Effector CD8-positive, alpha-beta T cell (primary cell): Measurements from ENCODE around the gene MYLK3.

Source experiments
- DNase-seq: peaks from one replicate; lab custom pipeline; 2025; lab: John Stamatoyannopoulos, UW

Gene MYLK3

DNA sequence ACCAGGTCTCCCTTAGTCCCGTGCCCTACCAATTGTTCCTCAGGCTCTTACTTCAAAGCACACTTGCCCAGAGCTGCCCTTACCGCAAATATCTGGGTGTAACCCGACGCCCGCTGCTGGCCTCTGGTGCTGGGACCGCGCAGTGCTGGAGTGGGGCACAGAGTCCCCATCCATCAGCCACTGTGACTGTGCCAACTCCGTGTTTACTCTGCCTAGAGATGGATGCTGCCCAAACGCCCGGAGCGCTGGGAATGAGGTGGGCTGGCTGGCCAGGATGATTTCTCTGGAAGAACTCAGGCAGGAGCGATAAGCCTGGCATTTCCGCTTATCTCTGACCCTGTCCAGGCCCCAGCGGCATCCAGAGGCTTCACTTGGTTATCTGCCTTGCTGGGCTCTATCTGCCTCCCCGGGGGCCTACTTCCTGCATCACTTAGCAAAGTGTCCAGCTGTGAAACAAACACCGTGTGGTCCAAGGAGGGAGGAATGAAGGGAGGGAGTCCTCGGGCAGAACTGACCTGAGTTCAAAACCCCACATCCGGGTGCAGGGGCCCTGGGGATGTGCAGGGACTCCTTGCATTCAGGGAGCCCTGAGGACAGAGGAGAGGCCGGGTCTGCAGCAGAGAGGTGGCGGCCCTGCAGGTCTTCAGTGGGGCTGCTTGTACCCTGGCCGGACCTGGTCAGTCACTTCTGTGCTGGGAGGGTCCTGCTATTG is 9.4 kb upstream of the MYLK3 start:
- DNase-seq = no peak

DNA sequence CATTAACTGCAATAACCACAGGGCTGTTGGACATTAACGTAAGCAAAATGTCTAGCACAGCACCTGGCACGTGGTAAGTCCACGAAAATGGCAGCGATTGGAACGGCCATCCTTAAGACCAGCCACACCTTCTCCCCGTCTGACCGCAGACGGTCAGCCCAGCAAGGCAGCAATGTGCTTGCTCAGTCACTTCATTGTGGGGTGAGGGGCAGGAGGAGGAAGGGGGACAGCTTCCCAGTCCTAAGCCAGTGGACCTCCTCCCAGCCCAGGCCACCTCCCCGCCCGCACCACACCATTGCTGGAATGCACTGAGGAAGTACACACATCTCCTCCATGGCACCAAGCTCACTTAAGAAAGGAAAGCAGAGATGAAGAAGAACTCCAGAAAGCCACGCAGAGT is 8.6 kb upstream of the MYLK3 start:
- no peak for DNase-seq

DNA sequence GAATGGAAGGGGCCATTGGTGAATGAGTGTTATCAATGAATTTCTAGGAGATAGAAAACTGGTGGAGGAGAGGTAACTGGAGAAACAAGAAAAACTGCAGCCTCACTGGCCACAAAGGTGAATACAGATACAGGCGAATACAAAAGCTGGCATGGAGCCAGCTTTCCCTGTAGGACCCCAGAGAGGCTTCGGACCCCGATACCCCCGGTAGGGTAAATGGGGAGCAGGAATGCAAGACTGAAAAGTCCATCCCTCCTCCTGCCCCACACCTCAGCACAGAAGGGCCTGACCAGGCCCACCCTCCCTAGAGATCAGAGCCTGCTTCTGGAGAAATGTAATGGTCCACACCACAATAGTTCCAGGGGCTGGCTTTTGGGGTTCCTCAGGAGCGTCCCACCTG is 4.9 kb upstream of the MYLK3 start:
- no peak for DNase-seq

DNA sequence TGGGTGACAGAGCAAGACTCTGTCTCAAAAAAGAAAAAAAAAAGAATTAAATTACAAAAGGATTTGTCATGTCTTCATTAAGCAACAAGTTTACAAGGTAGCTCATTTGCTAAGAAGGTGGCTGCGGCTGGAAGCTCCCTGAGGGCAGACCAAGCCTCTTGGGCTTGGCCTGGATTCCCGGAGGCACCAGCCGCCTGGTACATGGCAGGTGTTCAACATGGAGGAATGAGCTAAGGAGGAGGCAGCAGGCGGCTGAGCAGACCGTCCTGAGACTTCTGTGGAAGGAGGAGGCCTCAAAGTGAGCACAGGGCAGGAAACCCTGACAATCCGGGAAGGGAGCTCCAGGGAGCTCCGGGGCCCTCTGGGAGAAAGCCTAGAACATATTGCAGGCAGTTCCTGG is 3.2 kb upstream of the MYLK3 start:
- no peak for DNase-seq

DNA sequence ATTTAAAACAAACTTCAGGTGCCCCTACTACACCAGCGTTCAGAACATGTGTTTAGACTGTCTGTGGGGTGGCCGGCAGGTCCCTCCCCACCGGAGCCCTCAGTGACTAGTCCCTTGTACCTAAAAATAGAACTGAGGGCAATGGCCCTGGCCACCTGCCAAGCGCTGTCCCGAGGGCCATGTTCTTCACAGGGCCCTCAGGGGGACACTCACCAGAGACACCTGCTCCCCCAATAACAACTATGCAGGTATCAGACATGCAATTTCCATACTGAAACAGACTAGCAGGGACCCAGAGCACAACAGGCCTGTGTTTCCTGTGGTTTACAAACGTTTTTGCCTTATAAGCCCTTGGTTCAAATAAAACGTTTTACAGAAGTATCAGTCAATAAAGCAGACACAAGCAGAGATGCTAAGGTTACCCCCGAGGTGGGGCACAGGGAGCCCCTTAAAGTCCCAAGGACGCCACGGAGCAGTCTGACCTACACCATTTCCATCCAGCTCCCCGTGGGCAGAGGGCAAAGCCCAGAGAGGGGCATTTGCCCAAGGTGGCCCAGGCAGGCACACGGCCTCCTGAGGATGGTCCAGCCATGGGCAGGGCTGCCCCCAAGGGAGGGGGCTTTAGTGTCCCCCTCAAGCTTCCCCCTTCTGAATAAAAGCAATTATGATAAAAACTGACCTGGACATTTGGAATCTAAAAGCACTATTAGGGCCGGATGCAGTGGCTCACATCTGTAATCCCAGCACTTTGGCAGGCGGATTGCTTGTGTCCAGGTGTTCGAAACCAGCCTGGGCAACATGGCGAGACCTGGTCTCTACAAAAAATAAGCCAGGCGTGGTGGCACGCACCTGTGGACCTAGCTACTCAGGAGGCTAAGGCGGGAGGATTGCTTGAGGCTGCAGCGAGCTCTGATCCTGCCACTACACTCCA is 896 bp upstream of the MYLK3 start:
- DNase-seq = no peak

DNA sequence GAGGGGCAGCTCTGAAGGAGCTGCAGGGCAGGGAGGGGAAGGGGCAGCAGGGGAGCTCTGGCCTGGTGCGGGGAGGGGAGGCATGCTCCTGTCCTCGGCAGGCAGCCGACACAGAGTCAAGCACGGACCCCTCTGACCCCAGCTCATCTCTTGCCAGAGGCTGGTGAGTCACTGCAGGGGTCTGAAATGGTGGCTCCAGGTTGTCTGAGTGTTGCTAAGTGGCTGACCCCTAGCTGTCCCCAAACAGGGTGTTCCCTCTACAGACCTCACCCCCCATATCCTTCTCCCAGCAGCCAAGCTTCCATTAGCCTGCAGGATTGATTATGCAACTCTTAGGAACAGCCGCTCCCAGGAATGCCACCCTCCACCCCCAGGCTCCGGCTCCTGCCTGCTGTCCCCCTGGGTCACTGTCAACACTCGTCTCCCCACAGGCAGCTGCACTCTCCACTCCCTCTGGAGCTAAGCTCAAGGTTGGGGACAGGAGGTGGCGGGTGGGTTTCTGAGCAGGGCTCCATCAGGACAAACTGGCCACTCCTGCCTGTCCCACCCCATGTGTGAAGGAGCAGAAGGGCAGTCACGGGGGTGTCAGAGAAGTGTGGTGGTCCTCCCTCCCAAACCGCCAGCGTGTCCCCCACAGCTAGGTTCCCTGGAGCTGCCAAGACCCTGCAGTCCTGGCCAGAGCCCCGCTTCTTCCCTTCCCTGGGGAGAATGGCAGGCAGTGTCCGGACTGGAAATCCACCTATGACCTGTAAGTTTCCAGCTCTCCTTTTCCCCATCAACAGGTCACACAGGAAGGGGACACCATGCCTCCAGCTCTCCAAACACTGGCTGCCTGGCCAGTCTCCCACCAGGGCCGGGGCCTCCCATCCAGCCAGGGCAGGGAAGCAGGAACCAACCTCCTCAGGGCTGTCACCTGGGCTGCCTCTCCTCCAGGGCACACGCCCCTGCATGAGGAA is 1.0 kb downstream of the MYLK3 start:
- no peak for DNase-seq

DNA sequence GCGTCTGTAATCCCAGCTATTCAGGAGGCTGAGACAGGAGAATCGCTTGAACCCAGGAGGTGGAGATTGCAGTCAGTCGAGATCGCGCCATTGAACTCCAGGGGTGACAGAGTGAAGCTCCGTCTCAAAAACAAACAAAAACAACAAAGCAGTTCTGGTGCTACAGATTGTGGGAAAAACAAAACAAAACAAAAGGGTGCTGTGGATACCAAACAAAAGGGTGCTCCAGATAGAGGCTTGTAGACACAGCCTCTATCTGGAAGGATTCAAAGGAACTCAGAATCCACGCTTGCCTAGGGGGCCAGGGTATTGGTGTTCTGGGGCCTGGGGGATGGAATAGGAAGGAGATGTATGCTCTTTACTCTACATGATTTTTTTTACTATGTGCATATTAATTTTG is 2.5 kb downstream of the MYLK3 start:
- DNase-seq = no peak

DNA sequence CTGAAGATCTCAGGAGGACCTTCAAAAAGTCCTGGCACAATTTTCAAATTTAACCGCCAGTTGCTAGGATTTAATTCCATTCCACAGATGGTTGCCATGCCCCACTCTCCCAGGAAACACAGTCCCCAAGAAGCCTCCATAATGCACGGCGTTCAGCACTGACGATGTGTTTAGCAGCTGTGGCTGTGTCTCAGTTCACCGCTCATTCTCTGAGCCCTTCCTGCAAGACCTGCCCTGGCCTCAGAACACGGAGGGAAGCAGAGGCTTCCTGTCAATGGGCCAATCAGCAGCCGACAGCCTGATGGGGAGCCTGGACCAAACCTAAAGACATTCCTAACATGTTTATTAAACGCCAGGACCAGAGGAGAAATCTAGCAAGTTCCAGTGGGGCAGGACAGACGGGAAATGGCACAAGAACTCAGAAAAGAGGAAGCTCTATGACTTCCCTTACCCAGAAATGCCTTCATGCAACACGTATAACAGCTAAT is 4.9 kb downstream of the MYLK3 start:
- no peak for DNase-seq

DNA sequence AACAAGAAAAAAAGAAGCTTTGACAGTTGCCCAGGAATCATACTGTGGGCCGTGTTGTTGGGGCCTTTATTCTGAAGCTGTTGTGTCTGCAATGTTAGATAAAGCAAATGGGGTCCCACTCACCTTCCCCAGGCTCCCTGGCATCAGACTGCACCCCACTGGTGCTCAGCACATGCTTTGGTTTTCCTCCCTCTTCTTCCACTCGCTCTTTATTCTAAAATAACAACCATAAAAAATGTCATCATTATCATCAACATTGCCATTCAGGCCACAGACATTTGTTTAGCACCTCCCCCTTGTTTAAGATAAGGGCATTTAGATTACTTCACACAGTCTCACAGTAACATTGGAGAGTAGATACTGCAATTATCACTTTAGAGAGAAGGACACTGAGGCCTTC is 8.2 kb downstream of the MYLK3 start:
- no peak for DNase-seq

DNA sequence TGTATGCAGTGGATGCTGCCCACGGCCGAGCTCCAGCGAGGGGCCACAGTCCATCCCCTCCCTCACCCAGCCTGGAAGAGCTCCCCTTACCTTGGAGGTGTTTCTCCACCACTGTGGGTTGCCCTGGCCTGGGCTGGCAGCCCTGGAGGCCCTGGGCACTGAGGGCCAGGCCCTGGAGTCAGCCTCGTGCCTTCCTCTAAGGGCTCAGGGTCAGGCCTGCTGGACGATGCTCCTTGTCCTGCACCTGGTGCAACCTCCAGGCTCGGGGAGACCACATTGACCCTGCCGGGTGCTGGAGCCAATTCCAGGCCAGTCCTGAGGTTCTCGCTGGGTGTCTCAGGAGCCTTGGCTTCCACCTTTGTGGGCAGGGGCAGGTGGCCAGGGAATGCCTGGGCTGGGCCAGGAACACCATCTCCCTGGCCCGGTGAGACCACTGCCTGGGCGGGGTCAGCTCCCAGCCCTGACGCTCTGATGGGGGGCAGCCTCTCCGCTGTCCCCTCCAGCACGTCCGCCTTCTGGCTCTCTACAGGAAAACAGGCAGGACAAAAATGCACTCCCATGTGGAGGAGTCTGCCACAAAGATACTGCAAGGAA is 10.4 kb downstream of the MYLK3 start:
- no peak for DNase-seq

DNA sequence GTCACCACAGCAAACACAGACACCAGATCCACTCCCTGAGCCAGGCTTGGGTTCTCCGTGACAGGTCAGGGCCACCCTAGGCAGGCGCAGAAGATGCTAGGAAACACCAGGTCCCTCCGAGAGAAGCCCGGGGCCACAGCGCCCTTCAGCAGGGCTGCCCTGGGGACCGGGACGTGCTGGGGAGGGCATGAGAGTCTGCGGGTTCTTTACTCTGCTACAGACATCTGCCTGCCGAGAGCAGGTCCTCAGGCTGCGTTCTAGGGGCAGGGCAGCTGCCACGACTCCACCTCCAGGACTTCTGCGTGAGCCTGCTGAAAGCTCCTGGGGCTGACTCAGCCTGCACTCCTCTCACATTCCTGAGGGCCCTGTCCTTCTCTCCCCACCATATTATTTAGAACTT is 11.4 kb downstream of the MYLK3 start:
- DNase-seq = no peak

DNA sequence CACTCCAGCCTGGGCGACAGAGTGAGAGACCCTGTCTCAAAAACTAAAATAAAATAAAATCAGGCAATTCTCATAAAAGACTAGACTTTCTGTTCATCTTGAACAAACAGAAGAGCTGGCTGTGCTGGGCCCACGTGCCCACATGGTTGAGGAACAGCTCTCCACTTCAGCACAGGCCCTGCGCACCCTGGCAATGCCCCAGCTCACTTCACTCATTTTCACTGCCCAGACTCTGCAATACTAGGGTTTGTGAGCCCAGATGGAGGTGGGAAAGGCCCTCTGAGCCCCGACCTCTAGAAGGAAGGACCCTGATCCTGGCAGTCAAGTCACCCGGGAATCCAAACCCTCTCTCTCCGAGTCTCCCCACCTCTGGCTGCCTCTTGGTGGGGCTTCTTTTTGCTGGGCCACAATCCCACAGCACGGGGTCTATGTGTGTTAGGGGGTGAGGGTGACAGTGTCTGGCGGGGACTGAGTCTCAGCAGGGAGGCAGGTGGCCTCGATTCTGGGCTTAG is 14.8 kb downstream of the MYLK3 start:
- DNase-seq = no peak

DNA sequence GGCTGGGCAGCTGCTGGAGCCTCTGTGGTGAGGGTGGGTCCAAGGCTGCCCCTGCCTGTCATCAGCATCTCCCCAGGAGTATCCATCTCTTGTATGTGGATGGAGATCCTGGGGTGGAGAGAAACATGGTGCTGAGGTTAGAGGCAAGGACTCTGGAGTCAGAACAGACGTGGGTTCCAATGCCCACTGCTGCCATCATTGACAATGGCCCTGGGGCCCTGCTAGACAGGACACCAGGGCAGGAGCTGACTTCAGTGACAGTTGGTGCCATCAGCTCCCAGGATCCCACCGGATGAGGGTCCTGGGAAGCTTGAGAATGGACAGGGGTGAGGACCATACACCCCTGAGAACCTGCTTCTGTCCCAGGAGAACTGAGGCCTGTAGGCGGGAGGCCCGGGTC is 15.6 kb downstream of the MYLK3 start:
- DNase-seq = no peak

DNA sequence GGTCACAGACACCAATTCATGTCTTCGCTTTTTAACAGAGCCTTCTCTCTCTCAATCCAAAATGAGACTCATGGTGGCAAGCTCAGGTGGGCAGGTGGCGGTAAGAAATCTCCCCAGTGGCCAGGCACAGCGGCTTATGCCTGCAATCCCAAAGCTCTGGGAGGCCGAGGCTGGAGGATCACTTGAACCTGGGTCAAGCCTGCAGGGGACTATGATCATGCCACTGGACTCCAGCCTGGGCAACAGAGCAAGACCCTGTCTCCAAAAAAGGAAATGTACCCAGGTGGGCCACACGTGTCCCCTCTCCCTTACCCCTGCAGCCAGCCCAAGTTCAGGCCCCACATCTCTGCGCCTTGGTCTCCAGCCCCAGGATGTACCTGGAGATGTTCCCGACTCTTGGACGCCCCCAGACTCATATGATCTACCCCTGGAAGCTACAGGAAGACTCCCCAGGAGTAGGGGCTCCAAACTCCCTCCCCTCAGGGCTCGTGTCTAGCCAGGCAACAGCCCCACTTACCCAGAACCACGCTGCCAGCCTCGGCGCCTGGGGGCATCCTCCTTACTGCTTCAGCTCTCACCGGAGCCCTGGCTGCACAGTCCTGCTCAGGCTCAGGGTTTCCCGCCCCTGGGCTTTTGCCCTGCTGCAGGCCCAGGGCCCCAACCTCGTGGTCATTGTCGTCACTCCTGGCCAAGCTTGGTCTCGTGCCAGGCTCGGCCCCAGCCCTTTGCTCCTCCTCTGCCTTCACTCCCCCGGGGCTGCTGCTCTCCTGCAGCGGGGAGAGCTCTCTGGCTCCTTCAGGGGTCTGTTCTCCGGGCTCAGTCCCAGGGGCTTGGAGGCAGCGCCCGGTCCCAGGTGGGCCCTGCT is 16.2 kb downstream of the MYLK3 start:
- DNase-seq = no peak

DNA sequence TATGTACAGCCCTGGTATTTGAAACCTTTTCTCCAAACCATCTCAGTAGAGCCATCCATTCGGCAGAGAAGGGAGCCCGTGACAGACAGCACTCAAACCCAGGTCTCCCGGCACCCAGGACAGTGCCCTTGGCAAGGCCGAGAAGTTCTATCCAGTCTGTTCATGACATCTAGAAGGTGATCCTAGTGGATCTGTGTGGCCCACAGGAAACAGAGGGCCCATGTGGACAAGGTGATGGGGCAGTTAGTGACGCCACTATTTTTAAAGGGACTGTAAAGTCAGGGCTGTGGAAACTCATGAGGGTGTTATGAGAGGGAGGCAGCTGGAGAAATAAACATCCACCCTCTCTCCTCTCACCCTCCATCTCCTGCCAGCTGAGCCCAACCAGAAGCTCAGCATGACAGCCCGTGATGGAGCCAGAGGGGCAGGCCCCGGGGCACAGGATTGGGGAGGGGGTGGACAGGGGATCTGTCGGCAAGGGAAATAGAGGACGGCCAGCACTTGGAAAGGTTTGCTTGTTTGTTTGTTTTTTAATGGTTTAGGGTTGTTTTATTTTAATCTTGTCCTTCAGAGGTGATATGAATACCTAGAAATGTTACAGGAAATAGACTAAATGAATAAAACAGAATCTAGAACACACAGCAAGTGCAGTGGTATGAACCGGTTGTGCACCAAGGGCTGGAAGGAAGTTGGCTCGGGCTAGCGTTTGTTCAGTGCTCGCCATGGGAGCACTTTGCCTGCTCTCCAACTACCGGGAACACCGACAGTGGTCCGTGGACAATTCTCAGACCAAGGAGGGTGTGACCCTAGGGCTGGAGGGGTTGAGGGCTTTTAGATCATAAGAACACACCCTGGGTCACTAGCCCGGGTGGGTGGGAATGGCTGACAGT is 17.1 kb downstream of the MYLK3 start:
- DNase-seq = no peak

DNA sequence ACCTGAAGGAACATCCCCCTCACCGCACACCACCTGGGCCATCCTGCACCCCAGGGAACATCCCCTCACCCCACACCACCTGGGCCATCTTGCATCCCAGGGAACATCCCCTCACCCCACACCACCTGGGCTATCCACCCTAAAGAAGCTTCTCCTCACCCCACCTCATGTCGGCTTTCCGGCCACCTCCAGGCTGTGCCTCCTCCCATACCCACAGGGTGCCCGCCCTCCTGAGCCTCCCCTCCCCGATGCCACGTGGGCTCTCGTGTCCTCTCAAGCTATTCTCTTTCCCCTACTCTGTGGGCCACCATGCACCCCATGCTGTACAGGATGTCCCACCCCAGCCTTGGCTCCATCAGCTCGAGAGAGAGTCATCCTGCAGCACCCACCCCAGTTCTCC is 18.0 kb downstream of the MYLK3 start:
- DNase-seq = no peak

DNA sequence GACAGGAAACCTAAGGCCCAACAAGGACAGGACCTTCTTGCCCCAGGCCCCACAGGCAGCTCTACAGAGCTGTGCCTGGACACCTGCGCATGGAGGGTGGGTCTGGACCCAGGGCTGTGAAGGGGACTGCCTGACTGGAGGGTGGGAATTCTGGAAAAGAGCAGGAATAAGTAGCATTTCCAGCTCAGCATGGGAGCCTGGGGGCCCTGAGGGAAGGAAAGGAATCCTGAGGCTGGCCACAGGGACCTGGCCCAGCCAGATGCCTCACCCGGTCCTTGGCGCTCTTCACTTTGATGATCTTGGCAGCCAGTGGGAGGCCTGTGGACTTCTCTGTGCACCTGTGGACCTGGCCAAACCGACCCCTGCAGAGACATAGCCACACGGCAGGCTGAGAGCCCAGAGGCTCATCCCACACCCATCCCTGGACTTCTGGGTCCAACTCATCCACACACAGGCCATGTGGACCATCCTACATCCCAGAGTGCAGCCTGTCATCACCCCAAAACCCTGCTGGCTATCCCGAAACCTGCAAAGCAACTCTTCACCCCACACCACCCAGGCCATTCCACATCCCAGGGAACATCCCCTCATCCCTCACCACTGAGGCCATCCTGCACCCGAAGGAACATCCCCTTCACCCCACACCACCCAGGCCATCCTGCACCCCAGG is 18.7 kb downstream of the MYLK3 start:
- DNase-seq = no peak

DNA sequence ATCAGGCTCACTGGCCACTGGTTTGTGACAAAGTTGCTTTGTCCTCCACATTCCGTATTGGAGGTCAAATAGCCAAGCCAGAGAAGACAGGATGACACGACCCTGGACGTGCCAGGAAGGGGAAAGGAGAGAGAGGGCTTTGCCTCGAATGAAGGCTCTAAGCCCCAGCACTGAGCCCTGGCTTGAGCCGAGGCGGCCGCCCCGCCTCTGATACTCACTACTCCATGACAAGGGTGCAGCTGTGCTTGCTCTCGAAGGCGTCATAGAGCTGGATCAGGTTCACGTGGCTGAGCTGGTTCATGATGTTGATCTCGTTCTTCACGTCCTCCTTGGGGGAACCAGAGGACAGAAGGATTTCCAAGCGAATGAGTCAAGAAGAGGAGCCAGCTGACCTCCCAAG is 19.3 kb downstream of the MYLK3 start:
- DNase-seq = no peak

DNA sequence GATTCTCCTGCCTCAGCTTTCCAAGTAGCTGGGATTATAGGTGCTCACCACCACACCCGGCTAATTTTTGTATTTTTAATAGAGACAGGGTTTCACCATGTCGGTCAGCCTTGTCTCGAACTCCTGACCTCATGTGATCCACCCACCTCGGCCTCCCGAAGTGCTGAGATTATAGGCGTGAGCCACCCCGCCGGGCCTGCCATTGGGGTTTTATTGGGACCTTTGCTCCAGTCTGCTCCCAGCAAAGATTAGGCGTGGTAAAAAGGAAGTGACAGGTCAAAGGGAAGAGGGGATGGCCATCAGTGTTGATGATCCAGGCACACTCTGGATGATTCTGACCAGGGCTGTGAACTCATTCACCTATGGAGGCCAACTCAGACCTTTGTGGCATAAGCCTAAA is 20.5 kb downstream of the MYLK3 start:
- no peak for DNase-seq
